Stimulated activated CD4-positive, alpha-beta T cell treated with anti-CD3 and anti-CD28 coated beads, Interleukin-1b, Interleukin-23, amount 100 ng/mL, for 4 hours (primary cell): ENCODE data around the gene SP9.
"Not testable (repeated sequence)": the region's sequence is repeated elsewhere in the genome, so short reads cannot be mapped to it uniquely, and the experiment has no call there.

Experiments
- DNase-seq, 2 donors: peaks; one replicate each; pipeline ENCODE4 v3.0.0-alpha.2; 2020; ENCODE audit warnings: low read depth in 2 of 2

Gene SP9

GRCh38 chr2:174344716-174345461, 10.1 kb downstream of the SP9 start:
- no peak for DNase-seq

GRCh38 chr2:174350018-174350417, 15.3 kb downstream of the SP9 start:
- no peak for DNase-seq

GRCh38 chr2:174350593-174351181, 15.9 kb downstream of the SP9 start:
- DNase-seq, result no peak

GRCh38 chr2:174353004-174353403, 18.2 kb downstream of the SP9 start:
- DNase-seq, result no peak

- no peak for DNase-seq
Observed at GRCh38 chr2:174356347-174356746, 21.6 kb downstream of the SP9 start.

- not testable (repeated sequence) for DNase-seq
Observed at GRCh38 chr2:174359663-174360062, 24.9 kb downstream of the SP9 start.

- DNase-seq, result no peak
Observed at GRCh38 chr2:174362949-174363348, 28.2 kb downstream of the SP9 start.

GRCh38 chr2:174363492-174364225, 28.9 kb downstream of the SP9 start:
- DNase-seq, result not testable (repeated sequence)

GRCh38 chr2:174364628-174365027, 29.9 kb downstream of the SP9 start:
- no peak for DNase-seq

- no peak for DNase-seq
Observed at GRCh38 chr2:174365571-174365970, 30.8 kb downstream of the SP9 start.

- DNase-seq, result no peak
Observed at GRCh38 chr2:174368691-174369090, 33.9 kb downstream of the SP9 start.

GRCh38 chr2:174376967-174377366, 42.2 kb downstream of the SP9 start:
- no peak for DNase-seq

- DNase-seq, result no peak
Observed at GRCh38 chr2:174383796-174384195, 49.0 kb downstream of the SP9 start.

GRCh38 chr2:174385201-174385600, 50.4 kb downstream of the SP9 start:
- no peak for DNase-seq
